HG02588 (cell line): ENCODE data around the gene RAB44.

Experiments
- ATAC-seq: cut with Tn5 transposase; IDR thresholded peaks from one replicate; pipeline ENCODE4 v1.9.1; 2021; ENCODE audit warnings: mild to moderate bottlenecking, moderate library complexity; ENCODE audit not compliant: unreplicated experiment

RAB44 gene

GRCh38 chr6:36668591-36668990 lies 29.0 kb upstream of the RAB44 start:
- no peak for ATAC-seq

DNA sequence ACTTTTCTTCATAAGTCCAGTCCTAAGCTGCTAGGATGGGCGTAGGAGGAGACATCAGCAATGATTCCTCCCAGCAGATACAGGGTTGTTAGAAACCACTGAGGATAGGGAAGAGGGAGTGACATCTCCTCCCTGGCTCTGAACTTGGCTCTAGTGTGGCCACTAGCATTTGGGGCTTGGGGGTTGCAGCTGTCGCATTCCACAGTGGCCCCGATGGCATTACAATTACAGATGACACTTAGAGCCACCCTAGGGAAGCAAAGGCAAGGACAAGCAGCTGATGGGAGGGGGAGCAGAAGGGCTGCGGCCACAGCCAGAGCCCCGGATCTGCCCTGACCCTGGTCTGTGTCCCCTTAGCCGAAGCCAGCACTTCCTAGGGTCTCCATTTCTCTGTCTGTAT lies 28.6 kb upstream of the RAB44 start:
- no peak for ATAC-seq

GRCh38 chr6:36670271-36670670 lies 27.4 kb upstream of the RAB44 start:
- no peak for ATAC-seq

- ATAC-seq = no peak
Observed at GRCh38 chr6:36671687-36672375, 25.8 kb upstream of the RAB44 start.

- no peak for ATAC-seq
Observed at GRCh38 chr6:36673882-36674281, 23.7 kb upstream of the RAB44 start.

- no peak for ATAC-seq
Observed at GRCh38 chr6:36674942-36675341, 22.7 kb upstream of the RAB44 start.

DNA sequence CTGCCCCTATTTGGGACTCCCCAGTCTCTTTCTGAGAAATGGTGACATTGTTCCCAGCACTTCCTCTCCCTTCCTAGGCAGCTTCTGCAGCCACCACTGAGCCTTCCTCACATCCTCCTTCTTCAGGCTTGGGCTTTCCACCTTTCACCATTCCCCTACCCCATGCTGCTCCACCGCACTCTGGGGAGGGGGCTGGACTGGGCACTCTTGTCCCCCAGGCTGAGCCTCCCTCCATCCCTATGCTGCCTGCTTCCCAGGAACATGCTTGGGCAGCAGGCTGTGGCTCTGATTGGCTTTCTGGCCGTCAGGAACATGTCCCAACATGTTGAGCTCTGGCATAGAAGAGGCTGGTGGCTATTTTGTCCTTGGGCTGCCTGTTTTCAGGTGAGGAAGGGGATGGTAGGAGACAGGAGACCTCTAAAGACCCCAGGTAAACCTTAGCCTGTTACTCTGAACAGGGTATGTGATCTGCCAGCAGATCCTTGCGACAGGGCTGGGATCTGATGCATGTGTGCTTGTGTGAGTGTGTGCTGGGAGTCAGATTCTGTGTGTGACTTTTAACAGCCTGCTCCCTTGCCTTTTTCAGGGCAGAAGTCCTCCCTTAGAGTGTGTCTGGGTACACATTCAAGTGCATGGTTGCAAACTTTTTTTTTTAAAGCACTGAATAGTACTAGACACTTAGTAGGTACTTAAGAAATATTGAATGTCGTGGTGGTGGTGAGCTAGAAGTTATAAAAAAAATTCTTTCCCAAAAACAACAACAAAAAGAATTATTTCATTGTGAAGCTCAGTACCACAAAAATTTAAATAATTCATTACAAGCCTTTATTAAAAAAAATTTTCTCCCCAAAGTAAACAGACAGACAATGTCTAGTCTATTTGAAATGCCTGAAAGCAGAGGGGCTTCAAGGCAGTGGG lies 21.2 kb upstream of the RAB44 start:
- no peak for ATAC-seq

DNA sequence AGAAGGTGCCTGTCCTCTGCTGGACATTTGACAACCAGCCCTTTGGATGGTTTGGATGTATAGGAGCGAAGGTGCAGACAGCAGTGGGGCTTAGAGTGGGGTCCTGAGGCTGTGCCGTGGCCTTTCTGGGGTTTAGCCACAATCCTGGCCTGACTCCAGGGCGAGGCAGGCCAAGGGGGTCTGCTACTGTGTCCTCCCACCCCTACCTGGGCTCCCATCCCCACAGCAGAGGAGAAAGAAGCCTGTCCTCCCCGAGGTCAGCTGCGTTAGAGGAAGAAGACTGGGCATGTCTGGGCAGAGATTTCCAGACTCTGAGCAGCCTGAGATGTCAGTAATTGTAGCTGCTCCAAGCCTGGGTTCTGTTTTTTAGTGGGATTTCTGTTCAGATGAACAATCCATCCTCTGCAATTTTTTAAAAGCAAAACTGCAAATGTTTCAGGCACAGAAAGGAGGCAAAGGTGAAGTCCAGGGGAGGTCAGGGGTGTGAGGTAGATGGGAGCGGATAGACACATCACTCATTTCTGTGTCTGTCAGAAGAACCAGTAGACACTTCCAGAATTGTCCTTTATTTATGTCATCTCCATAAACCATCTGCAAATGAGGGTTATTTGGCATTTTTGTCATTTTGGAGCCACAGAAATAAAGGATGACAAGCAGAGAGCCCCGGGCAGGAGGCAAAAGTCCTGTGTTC lies 20.4 kb upstream of the RAB44 start:
- no peak for ATAC-seq

GRCh38 chr6:36677753-36678487 lies 19.7 kb upstream of the RAB44 start:
- ATAC-seq = no peak

GRCh38 chr6:36678488-36679042 lies 19.1 kb upstream of the RAB44 start, which contains the start of gene CDKN1A:
TSS of gene CDKN1A (plus strand) at chr6:36678714. CDS start at chr6:36684102, 5,388 bp downstream.
- peak; percentile 52 for ATAC-seq

DNA sequence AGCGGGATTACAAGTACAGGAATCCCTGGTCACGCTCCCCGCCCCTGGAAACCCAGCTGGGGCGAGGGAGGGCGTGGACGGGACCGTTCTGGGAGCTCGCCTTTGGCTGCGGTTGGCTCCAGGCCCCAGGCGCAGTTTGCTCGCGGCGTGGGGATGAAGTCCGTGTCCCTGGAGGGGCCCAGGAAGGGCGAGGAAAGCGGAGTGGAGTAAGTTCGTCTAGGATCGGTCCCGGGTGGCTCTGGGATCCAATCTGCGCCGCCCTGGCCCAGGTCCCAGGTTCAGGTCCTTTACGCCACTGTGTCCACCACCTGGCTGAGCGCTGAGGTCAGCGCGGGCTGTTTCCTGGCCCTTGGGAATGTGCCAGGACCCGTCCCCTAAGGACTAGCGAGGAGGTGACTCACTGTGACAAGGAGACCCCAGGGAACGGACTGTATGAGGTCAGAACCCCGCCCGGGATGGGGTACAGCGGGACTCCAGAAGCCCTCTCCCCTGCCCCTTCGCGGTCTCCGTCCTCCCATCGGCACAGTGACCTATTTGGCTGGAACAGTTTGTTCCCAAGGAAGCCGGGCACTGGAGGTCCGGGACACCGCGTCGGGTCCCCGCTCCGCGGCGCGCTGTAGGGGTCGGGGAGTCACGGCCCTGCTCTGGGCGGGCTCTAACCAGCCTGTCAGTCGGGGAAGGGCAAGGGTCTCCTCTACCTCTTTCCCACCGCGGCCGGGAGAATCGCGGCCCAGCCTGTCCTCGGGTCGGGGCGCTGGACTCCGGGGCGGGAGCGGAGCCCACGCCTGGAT lies 18.4 kb upstream of the RAB44 start:
- no peak for ATAC-seq

GRCh38 chr6:36682328-36683144 lies 15.1 kb upstream of the RAB44 start:
- ATAC-seq = no peak

- ATAC-seq = no peak
Observed at GRCh38 chr6:36683145-36683655, 14.4 kb upstream of the RAB44 start.

DNA sequence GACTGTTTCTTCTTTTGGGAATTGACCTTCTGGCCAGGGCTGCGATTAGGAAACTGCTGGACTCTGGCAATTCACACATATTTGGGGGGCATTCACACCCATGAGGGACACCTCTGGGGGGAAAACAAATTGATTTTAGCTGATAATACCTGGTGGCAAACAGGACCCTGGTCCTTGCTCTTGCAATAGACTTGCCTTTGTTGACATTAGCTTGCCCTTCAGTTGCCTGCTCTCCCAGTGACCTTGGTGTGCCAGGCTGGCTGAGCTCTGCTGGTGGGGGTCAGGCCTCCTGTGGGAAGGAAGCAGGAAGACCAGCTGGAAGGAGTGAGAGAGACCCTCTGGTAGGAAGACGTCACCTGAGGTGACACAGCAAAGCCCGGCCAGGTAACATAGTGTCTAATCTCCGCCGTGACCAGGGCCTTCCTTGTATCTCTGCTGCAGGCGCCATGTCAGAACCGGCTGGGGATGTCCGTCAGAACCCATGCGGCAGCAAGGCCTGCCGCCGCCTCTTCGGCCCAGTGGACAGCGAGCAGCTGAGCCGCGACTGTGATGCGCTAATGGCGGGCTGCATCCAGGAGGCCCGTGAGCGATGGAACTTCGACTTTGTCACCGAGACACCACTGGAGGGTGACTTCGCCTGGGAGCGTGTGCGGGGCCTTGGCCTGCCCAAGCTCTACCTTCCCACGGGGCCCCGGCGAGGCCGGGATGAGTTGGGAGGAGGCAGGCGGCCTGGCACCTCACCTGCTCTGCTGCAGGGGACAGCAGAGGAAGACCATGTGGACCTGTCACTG lies 13.8 kb upstream of the RAB44 start:
- ATAC-seq = no peak

DNA sequence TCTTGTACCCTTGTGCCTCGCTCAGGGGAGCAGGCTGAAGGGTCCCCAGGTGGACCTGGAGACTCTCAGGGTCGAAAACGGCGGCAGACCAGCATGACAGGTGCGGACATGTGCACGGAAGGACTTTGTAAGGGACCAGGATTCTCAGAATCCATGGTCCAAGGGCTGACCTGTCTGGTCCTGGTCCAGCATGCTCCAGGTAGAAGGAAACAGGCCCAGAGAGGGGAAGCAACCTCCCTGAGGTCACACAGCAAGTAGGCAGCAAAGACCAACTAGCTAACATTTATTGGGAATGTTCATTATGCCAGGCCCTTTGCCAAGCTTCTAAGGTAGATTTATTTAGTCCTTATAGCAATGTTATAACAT lies 13.2 kb upstream of the RAB44 start:
- no peak for ATAC-seq

DNA sequence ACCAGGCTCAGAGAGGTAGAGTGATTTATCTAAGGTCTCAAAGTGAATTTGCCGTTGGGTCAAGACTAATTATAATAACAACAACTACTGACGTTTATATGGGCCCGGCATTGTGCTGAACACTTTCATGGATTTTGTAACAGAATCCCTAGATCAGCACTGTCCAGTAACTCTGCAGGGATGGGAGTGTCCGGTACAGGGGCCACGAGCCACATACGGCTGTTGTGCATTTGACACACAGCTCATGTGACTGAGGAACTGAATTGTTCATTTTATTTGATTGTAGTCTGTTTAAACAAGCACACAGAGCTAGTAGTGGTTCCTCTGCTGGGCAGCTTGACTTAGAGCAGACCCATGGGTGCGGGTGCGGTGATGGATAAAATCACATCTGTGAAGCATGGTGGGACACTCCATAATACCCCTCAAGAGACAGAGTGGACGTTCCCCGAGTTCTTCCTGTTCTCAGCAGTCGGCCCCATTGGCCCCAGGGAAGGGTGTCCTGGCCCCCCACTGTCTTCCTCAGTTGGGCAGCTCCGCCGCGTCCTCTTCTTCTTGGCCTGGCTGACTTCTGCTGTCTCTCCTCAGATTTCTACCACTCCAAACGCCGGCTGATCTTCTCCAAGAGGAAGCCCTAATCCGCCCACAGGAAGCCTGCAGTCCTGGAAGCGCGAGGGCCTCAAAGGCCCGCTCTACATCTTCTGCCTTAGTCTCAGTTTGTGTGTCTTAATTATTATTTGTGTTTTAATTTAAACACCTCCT lies 12.3 kb upstream of the RAB44 start:
- ATAC-seq = no peak
